ENCODE results near the gene CD84. TPM values are rescaled to one million over a fixed set of nuclear protein-coding genes. Genes with fewer than 3 reads are reported as not detected.

Gene CD84
- polyA plus RNA-seq, 3 donors: 14.5 to 33.5 (median 31.8) TPM

- Histone ChIP-seq H3K36me3 (replicated peaks in 1 of 2; ENCODE audit: control insufficient read depth in 1 of 2, insufficient read depth in 2 of 2, low read length in 2 of 2) (peaks cover 16 to 26% of the 10 kb centered on the region in 2 donors), H3K27ac (ENCODE audit: low read depth in 1 of 2, low read length in 2 of 2) (peak overlapping the region; percentile 39 to 83), H3K27me3 (ENCODE audit: control insufficient read depth in 2 of 2, insufficient read depth in 2 of 2, low read length in 2 of 2) (no peaks in the 10 kb centered on the region), H3K9ac (ENCODE audit: insufficient read depth, low read length, poor library complexity, severe bottlenecking) (no peak overlapping the region), H3K79me2 (ENCODE audit: insufficient read depth, low read length) (peaks cover 6% of the 10 kb centered on the region), H3K9me3 (replicated peaks in 1 of 2; ENCODE audit: control insufficient read depth in 1 of 2, insufficient read depth in 1 of 2, low read length in 2 of 2) (no peaks in the 10 kb centered on the region), H3K4me3 (replicated peaks in 1 of 3; ENCODE audit: low read depth in 2 of 3, low read length in 3 of 3) (peak overlapping the region in 1 of 3 experiments; percentile 37), H4K20me1 (ENCODE audit: insufficient read depth, low read length) (no peaks in the 10 kb centered on the region), H2AFZ (ENCODE audit: insufficient read depth, low read depth, low read length, poor library complexity, severe bottlenecking) (no peak overlapping the region), H3K4me2 (replicated peaks; ENCODE audit: extremely low read depth, low read length, poor library complexity, severe bottlenecking) (peak overlapping the region; percentile 45), H3K4me1 (ENCODE audit: control insufficient read depth in 1 of 2, insufficient read depth in 2 of 2, low read length in 2 of 2) (peaks cover 51 to 53% of the 10 kb centered on the region in 2 donors)
- WGBS (ENCODE audit: insufficient coverage): no CpG with 5 or more reads among the region's 2 CpGs
- peak; percentile 82 to 91 (median 85) for DNase-seq
- Mint-ChIP-seq H3K27ac (peak overlapping the region; percentile 79 to 97 (median 92)), H3K4me1 (peaks cover 60% of the 10 kb centered on the region), H3K9me3 (no peaks in the 10 kb centered on the region), H3K4me3 (peak overlapping the region in 1 of 2 donors; percentile 46), H3K27me3 (ENCODE audit: low read depth in 3 of 3) (no peaks in the 10 kb centered on the region), H3K36me3 (peaks cover 37 to 47% of the 10 kb centered on the region in 2 donors)
- no peak for TF ChIP-seq CTCF (IDR thresholded peaks at IDR 0.05)
- intact Hi-C loops (cut with micrococcal nuclease): loop anchor here in 1 of 2 donors (5.0 kb wide), 1 partner anchor 60 kb away; no protein-coding TSS in a partner anchor
Measured at GRCh38 chr1:160546942-160547341, 32.4 kb downstream of the CD84 start.

GRCh38 chr1:160544647-160545046 lies 34.6 kb downstream of the CD84 start:
- no peak overlapping the region for H3K4me3 Mint-ChIP-seq
- WGBS (ENCODE audit: insufficient coverage): no CpG with 5 or more reads among the region's 1 CpG
- intact Hi-C loops (cut with micrococcal nuclease): loop anchor here (5.0 kb wide), 2 partner anchors 33 to 63 kb away; partner anchors contain the start of gene CD84 (in 1 of the 2)
- peak overlapping the region in 2 of 7 donors; percentile 6 to 96 for H3K27ac Mint-ChIP-seq
- peaks cover 78% of the 10 kb centered on the region for H3K4me1 Mint-ChIP-seq
- H3K27ac ChIP-seq (ENCODE audit: low read depth in 1 of 2, low read length in 2 of 2): peak overlapping the region in 1 of 2 donors; percentile 37
- H3K4me1 ChIP-seq (ENCODE audit: control insufficient read depth in 1 of 2, insufficient read depth in 2 of 2, low read length in 2 of 2): peaks cover 63 to 67% of the 10 kb centered on the region in 2 donors
- H3K27me3 ChIP-seq (ENCODE audit: control insufficient read depth in 2 of 2, insufficient read depth in 2 of 2, low read length in 2 of 2): no peaks in the 10 kb centered on the region
- no peaks in the 10 kb centered on the region for H3K9me3 Mint-ChIP-seq
- peaks cover 2 to 3% of the 10 kb centered on the region in 2 donors for H3K36me3 ChIP-seq (replicated peaks in 1 of 2; ENCODE audit: control insufficient read depth in 1 of 2, insufficient read depth in 2 of 2, low read length in 2 of 2)
- no peaks in the 10 kb centered on the region for H4K20me1 ChIP-seq (ENCODE audit: insufficient read depth, low read length)
- H3K79me2 ChIP-seq (ENCODE audit: insufficient read depth, low read length): peaks cover 6% of the 10 kb centered on the region
- no peaks in the 10 kb centered on the region for H3K9me3 ChIP-seq (replicated peaks in 1 of 2; ENCODE audit: control insufficient read depth in 1 of 2, insufficient read depth in 1 of 2, low read length in 2 of 2)
- DNase-seq: peak in 2 of 3 donors; percentile 27 to 36
- H3K9ac ChIP-seq (ENCODE audit: insufficient read depth, low read length, poor library complexity, severe bottlenecking): no peak overlapping the region
- TF ChIP-seq CTCF (IDR thresholded peaks at IDR 0.05): peak; percentile 68
- H3K36me3 Mint-ChIP-seq: peaks cover 29 to 34% of the 10 kb centered on the region in 2 donors
- no peaks in the 10 kb centered on the region for H3K27me3 Mint-ChIP-seq (ENCODE audit: low read depth in 3 of 3)
- no peak overlapping the region for H2AFZ ChIP-seq (ENCODE audit: insufficient read depth, low read depth, low read length, poor library complexity, severe bottlenecking)
- H3K4me2 ChIP-seq (replicated peaks; ENCODE audit: extremely low read depth, low read length, poor library complexity, severe bottlenecking): no peak overlapping the region
- no peak overlapping the region for H3K4me3 ChIP-seq (replicated peaks in 1 of 3; ENCODE audit: low read depth in 2 of 3, low read length in 3 of 3)

All from CD14-positive monocyte (primary cell).